ENCODE results near the gene FARP2. TPM values are rescaled to one million over a fixed set of nuclear protein-coding genes. Genes with fewer than 3 reads are reported as not detected.
A peak's percentile ranks its signal among the peaks of the same experiment; 100 is the strongest.

Gene FARP2
- total and polyA plus RNA-seq, 2 of the 13 experiments (the other 11 are each of a cell fraction or from before 2014, with no cell fraction given), result 28.0 to 45.4 TPM

- TF ChIP-seq DPF2 (CRISPR knock-in tag; IDR thresholded peaks at IDR 0.05; ENCODE audit: borderline replicate concordance, low read depth), result no peak
- no peak for TF ChIP-seq MLLT10 (CRISPR knock-in tag; IDR thresholded peaks at IDR 0.05)
- TF ChIP-seq CENPX (CRISPR knock-in tag; IDR thresholded peaks at IDR 0.05), result no peak
- no peak for TF ChIP-seq ZNF512B (CRISPR knock-in tag; IDR thresholded peaks at IDR 0.05; ENCODE audit: borderline replicate concordance)
- no peak for TF ChIP-seq TOPORS (CRISPR knock-in tag; IDR thresholded peaks at IDR 0.05)
- peak; percentile 50; the same call in 1 of the 2 replicates for TF ChIP-seq ZNF232 (CRISPR knock-in tag; IDR thresholded peaks at IDR 0.05; ENCODE audit: borderline replicate concordance)
- no peak for TF ChIP-seq ARID3A (IDR thresholded peaks at IDR 0.05; ENCODE audit: low read depth, low read length)
- 0 out of 2 replicates have a peak, but pooled peaks have one; percentile 22 for TF ChIP-seq ZNF292 (CRISPR knock-in tag; IDR thresholded peaks at IDR 0.05; ENCODE audit: borderline replicate concordance, low read depth)
- TF ChIP-seq ONECUT2 (CRISPR knock-in tag; IDR thresholded peaks at IDR 0.05), result 0 out of 2 replicates have a peak, but pooled peaks have one; percentile 7
- no peak for TF ChIP-seq NONO (IDR thresholded peaks at IDR 0.05)
- TF ChIP-seq NONO (CRISPR knock-in tag; conservative IDR thresholded peaks at IDR 0.05), result no peak; the same call in 1 of the 2 replicates
- TF ChIP-seq ZNF441 (CRISPR knock-in tag; IDR thresholded peaks at IDR 0.05; ENCODE audit: borderline replicate concordance), result peak; percentile 72; the same call in 1 of the 2 replicates
- peak; percentile 35 for TF ChIP-seq TFDP2 (CRISPR knock-in tag; IDR thresholded peaks at IDR 0.05)
- TF ChIP-seq IKZF4 (CRISPR knock-in tag; IDR thresholded peaks at IDR 0.05; ENCODE audit: borderline replicate concordance, low read depth, not compliant biosample characterization), result no peak
- 0 out of 2 replicates have a peak, but pooled peaks have one; percentile 43 for TF ChIP-seq ZBTB34 (CRISPR knock-in tag; IDR thresholded peaks at IDR 0.05)
- peak; percentile 64 for TF ChIP-seq ASH2L (IDR thresholded peaks at IDR 0.05; ENCODE audit: insufficient read length, low read depth, low read length)
- peak; percentile 33; the same call in 1 of the 2 replicates for TF ChIP-seq SAP130 (CRISPR knock-in tag; IDR thresholded peaks at IDR 0.05; ENCODE audit: low read depth)
- TF ChIP-seq ZFX (CRISPR knock-in tag; IDR thresholded peaks at IDR 0.05; ENCODE audit: low read depth), result no peak; the same call in 1 of the 2 replicates
- no peak; the same call in 1 of the 2 replicates for TF ChIP-seq ZNF605 (CRISPR knock-in tag; IDR thresholded peaks at IDR 0.05)
- TF ChIP-seq TOE1 (CRISPR knock-in tag; IDR thresholded peaks at IDR 0.05), result no peak
- no peak for TF ChIP-seq MEIS1 (CRISPR knock-in tag; IDR thresholded peaks at IDR 0.05; ENCODE audit: borderline replicate concordance)
- TF ChIP-seq CCDC6 (CRISPR knock-in tag; IDR thresholded peaks at IDR 0.05), result peak; percentile 91
These were observed 151.6 kb downstream of the FARP2 start (continued) for GRCh38 chr2:241507430-241508239.

Measured in HepG2 (cell line).